ENCODE results near the gene VAMP8. TPM values are rescaled to one million over a fixed set of nuclear protein-coding genes. Genes with fewer than 3 reads are reported as not detected.
"Not testable (repeated sequence)": the region's sequence is repeated elsewhere in the genome, so short reads cannot be mapped to it uniquely, and the experiment has no call there.

Gene VAMP8
- total RNA-seq, 2 experiments from 2014 or later: 98.3 to 106 TPM

- H3K36me3 Mint-ChIP-seq (ENCODE audit: low read depth): peaks cover 12% of the 10 kb centered on the region
- intact Hi-C loops (cut with DNase I, micrococcal nuclease): no loop called here
- ChIA-PET POLR2A (interaction anchor here (0.5 to 3.0 kb wide), 6 partner anchors 15 to 194 kb away, joined by 3 to 15 read pairs (median 4); partner anchors contain the start of genes C2orf68 and SH2D6), CTCF (interaction anchor here (0.5 to 3.6 kb wide), 7 partner anchors 15 to 205 kb away, joined by 3 to 13 read pairs (median 3); partner anchors contain the start of gene C2orf68)
- H3K9me3 Mint-ChIP-seq (ENCODE audit: low read depth): no peaks in the 10 kb centered on the region
- H3K27ac Mint-ChIP-seq: peak overlapping the region; percentile 99
- no peak for DNase-seq
- no peaks in the 10 kb centered on the region for H3K27me3 Mint-ChIP-seq
- H3K4me1 Mint-ChIP-seq: peaks cover 29% of the 10 kb centered on the region
- ATAC-seq: no peak
- H3K4me3 Mint-ChIP-seq: peak overlapping the region; percentile 100
Observed at GRCh38 chr2:85596486-85597143, 19.2 kb downstream of the VAMP8 start.

DNA sequence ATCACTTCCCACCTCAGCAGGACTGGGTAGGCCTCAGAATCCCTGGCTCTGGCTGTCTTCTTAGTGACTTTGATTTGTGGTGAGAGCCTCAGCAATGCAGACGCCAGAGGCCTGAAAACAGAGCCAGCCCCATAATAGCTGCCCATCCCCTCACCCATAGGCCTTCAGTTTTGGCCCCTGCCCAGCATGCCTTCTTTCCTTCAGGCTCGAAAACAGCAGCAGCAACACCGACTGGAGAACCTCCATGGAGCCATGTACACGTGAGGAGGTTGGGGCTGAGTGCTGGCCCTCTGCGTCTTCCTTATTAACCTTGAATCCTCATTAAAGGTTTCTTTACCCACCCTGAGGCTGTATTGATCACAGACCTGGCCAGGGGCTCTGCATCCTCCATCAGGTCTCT, 19.9 kb downstream of the VAMP8 start:
- intact Hi-C loops (cut with DNase I, micrococcal nuclease): no loop called here
- no peaks in the 10 kb centered on the region for H3K9me3 Mint-ChIP-seq (ENCODE audit: low read depth)

GRCh38 chr2:85598594-85599340, 21.4 kb downstream of the VAMP8 start:
- no peaks in the 10 kb centered on the region for H3K9me3 Mint-ChIP-seq (ENCODE audit: low read depth)
- ChIA-PET POLR2A (interaction anchor here (0.6 kb wide), 1 partner anchor 134 kb away, joined by 3 read pairs; no protein-coding TSS in a partner anchor), CTCF (no interaction called here)
- peak overlapping the region; percentile 42 for H3K27ac Mint-ChIP-seq
- DNase-seq (no peak), ATAC-seq (no peak)
- H3K4me3 Mint-ChIP-seq: no peak overlapping the region
- H3K4me1 Mint-ChIP-seq: peaks cover 39% of the 10 kb centered on the region
- intact Hi-C loops (cut with DNase I, micrococcal nuclease): no loop called here
- H3K27me3 Mint-ChIP-seq: no peaks in the 10 kb centered on the region
- H3K36me3 Mint-ChIP-seq (ENCODE audit: low read depth): peaks cover 14% of the 10 kb centered on the region

More for the DNA sequence above, 19.9 kb downstream of the VAMP8 start:
- Mint-ChIP-seq H3K36me3 (ENCODE audit: low read depth) (peaks cover 12% of the 10 kb centered on the region), H3K4me3 (peak overlapping the region; percentile 100), H3K27me3 (no peaks in the 10 kb centered on the region), H3K4me1 (peaks cover 34% of the 10 kb centered on the region), H3K27ac (no peak overlapping the region)
- no peak for DNase-seq
- POLR2A ChIA-PET: interaction anchor here (0.6 to 3.0 kb wide), 3 partner anchors 15 to 52 kb away, joined by 3 to 15 read pairs (median 4); partner anchors contain the start of gene C2orf68
- no peak for ATAC-seq
- CTCF ChIA-PET: interaction anchor here (0.8 to 3.6 kb wide), 3 partner anchors 14 to 52 kb away, joined by 3 to 13 read pairs (median 3); partner anchors contain the start of gene C2orf68

DNA sequence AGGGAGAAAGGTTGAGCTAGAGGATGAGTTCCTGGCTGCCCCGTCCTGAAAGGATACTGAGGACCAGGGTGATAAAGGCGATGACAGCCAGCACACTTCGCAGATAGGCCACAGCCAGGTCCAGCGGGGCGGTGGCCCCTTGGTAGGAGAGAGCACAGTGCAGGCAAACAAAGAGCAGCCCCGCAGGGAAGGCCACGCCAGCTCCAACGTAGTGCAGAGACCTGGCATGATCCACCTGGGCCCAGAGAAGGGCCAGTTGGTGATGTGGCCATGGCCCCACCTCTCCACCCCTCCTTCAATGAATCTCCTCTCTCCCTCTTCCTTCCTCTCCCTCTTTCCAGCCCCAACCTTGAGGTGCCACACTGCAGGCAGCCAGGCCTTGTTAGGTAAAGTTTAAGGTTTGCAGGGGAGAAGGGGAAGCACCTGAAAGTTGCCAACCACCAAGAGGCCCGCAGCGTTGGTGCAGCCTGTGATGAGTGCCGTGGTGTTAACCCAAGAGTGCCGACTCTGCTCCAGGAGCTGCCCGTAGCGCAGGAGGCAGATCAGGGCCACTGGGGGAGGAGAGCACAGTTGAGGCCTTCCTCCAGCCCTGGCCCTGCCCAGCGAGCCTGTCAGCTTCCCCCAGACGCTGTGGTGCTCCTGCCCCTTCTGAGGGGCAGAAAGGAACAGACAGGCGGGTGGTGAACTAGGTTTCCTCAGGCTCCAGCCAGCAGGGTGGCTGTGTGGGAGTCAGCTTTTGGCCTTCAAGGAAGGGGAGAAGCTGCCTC, 22.3 kb downstream of the VAMP8 start:
- ATAC-seq (no peak), DNase-seq (no peak)
- Mint-ChIP-seq H3K9me3 (ENCODE audit: low read depth) (no peaks in the 10 kb centered on the region), H3K36me3 (ENCODE audit: low read depth) (peaks cover 14% of the 10 kb centered on the region), H3K4me1 (peaks cover 38% of the 10 kb centered on the region), H3K4me3 (no peak overlapping the region), H3K27me3 (no peaks in the 10 kb centered on the region), H3K27ac (no peak overlapping the region)
- POLR2A ChIA-PET: interaction anchor here (0.5 to 1.6 kb wide), 3 partner anchors 12 to 134 kb away, joined by 3 to 4 read pairs (median 3); no protein-coding TSS in a partner anchor
- CTCF ChIA-PET: interaction anchor here (0.6 kb wide), 1 partner anchor 17 kb away, joined by 3 read pairs; the partner anchor contains the start of gene USP39
- intact Hi-C loops (cut with DNase I, micrococcal nuclease): no loop called here

- Mint-ChIP-seq H3K36me3 (ENCODE audit: low read depth) (peaks cover 14% of the 10 kb centered on the region), H3K27ac (no peak overlapping the region), H3K27me3 (no peaks in the 10 kb centered on the region), H3K9me3 (ENCODE audit: low read depth) (no peaks in the 10 kb centered on the region), H3K4me1 (peaks cover 40% of the 10 kb centered on the region), H3K4me3 (no peak overlapping the region)
- no peak for ATAC-seq
- DNase-seq: no peak
- intact Hi-C loops (cut with DNase I, micrococcal nuclease): no loop called here
- POLR2A ChIA-PET: interaction anchor here (0.5 to 1.6 kb wide), 2 partner anchors 12 to 17 kb away, joined by 3 to 4 read pairs; no protein-coding TSS in a partner anchor
- CTCF ChIA-PET: no interaction called here
Observed at GRCh38 chr2:85600235-85600575, 22.8 kb downstream of the VAMP8 start.

DNA sequence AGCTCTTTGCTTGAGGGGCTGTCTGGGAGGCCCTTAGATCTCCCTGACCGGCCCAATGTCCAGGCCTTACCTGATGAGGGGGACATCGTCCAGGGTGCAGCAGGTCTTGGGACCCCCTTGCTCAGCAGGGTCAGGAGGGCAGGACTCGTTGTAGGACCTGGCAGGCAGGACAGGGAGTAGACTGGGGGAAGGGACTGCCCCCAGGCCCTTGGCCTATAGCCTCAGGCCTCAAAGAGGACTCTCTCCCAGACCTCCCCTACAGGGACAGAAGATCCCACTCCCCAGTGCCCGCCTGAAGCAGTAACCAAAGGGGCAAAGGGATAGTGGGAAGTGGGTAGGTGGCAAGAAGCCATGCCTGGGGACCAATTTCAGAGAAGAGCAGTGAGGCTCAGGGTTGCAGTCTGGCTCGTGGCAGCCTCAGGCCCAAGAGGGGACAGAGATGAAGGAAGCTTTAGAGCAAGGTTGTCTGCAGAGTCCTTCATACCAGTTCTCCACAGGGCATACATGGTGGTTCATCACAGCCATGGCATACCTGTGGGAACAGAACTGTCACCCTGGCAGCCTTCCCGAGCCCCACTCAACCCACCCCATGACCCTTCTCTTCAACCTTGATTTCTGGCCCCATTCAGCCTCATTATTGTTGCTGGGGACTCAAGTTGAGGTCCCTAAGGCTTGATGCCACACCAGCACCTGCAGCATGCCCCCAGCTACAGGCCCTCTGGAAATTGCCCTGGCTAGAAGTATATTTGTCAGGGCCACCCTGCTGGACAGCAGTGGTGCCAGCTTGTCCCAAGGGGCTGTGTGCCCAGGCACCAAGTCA, 23.8 kb downstream of the VAMP8 start:
- peak overlapping the region; percentile 71 for H3K4me3 Mint-ChIP-seq
- no peaks in the 10 kb centered on the region for H3K27me3 Mint-ChIP-seq
- no peak for ATAC-seq
- intact Hi-C loops (cut with DNase I, micrococcal nuclease): no loop called here
- H3K36me3 Mint-ChIP-seq (ENCODE audit: low read depth): peaks cover 11% of the 10 kb centered on the region
- H3K9me3 Mint-ChIP-seq (ENCODE audit: low read depth): no peaks in the 10 kb centered on the region
- ChIA-PET CTCF (interaction anchor here (0.6 to 1.2 kb wide), 2 partner anchors 24 to 36 kb away, joined by 3 to 4 read pairs; partner anchors contain the start of gene VAMP8), POLR2A (interaction anchor here (1.6 kb wide), 1 partner anchor 13 kb away, joined by 3 read pairs; no protein-coding TSS in a partner anchor)
- no peak for DNase-seq
- H3K27ac Mint-ChIP-seq: peak overlapping the region; percentile 51
- peaks cover 35% of the 10 kb centered on the region for H3K4me1 Mint-ChIP-seq

- ChIA-PET CTCF (interaction anchor here (0.6 to 1.3 kb wide), 3 partner anchors 23 to 36 kb away, joined by 3 to 4 read pairs (median 3); partner anchors contain the start of gene VAMP8), POLR2A (interaction anchor here (1.0 kb wide), 1 partner anchor 62 kb away, joined by 3 read pairs; no protein-coding TSS in a partner anchor)
- ATAC-seq: peak; percentile 5
Observed at GRCh38 chr2:85601771-85602475, 24.5 kb downstream of the VAMP8 start.

GRCh38 chr2:85602476-85603234, 25.3 kb downstream of the VAMP8 start, which contains the start of gene TMEM150A:
Gene TMEM150A (minus strand): TSS chr2:85602698. CDS start chr2:85601948, 750 bp downstream.
- Mint-ChIP-seq H3K36me3 (ENCODE audit: low read depth) (peaks cover 2% of the 10 kb centered on the region), H3K4me1 (peaks cover 27% of the 10 kb centered on the region), H3K27me3 (no peaks in the 10 kb centered on the region), H3K27ac (peak within 1 kb of the TSS; percentile 78), H3K4me3 (peak within 1 kb of the TSS; percentile 90), H3K9me3 (ENCODE audit: low read depth) (no peaks in the 10 kb centered on the region)
- ChIA-PET POLR2A (interaction anchor here (1.0 kb wide), 1 partner anchor 62 kb away, joined by 3 read pairs; no protein-coding TSS in a partner anchor), CTCF (interaction anchor here (0.7 to 1.5 kb wide), 4 partner anchors 20 to 42 kb away, joined by 3 to 4 read pairs (median 3); no protein-coding TSS in a partner anchor)
- DNase-seq (peak; percentile 92), ATAC-seq (peak; percentile 95)
- intact Hi-C loops (cut with DNase I, micrococcal nuclease): loop anchor here (1.0 to 2.0 kb wide), 6 partner anchors 9 to 184 kb away; partner anchors contain the start of genes GGCX (in 2 of the 2), C2orf68 (in 1 of the 2), SH2D6 (in 1 of the 2) and USP39 (in 1 of the 2)

More at GRCh38 chr2:85601771-85602475, 24.5 kb downstream of the VAMP8 start:
- Mint-ChIP-seq H3K27me3 (no peaks in the 10 kb centered on the region), H3K27ac (peak overlapping the region; percentile 51), H3K36me3 (ENCODE audit: low read depth) (peaks cover 8% of the 10 kb centered on the region), H3K4me3 (peak overlapping the region; percentile 71), H3K9me3 (ENCODE audit: low read depth) (no peaks in the 10 kb centered on the region), H3K4me1 (peaks cover 27% of the 10 kb centered on the region)
- DNase-seq: no peak
- intact Hi-C loops (cut with DNase I, micrococcal nuclease): loop anchor here (1.0 to 2.0 kb wide), 5 partner anchors 9 to 184 kb away; partner anchors contain the start of genes GGCX (in 2 of the 2), SH2D6 (in 1 of the 2) and USP39 (in 1 of the 2)

GRCh38 chr2:85604133-85604444, 26.7 kb downstream of the VAMP8 start:
- H3K4me1 Mint-ChIP-seq: peaks cover 29% of the 10 kb centered on the region
- intact Hi-C loops (cut with DNase I, micrococcal nuclease); H3K36me3 Mint-ChIP-seq (ENCODE audit: low read depth); H3K27ac Mint-ChIP-seq; ATAC-seq; H3K4me3 Mint-ChIP-seq; H3K9me3 Mint-ChIP-seq (ENCODE audit: low read depth); H3K27me3 Mint-ChIP-seq; DNase-seq: not testable (repeated sequence)
- ChIA-PET CTCF (interaction anchor here (1.0 to 1.2 kb wide), 3 partner anchors 9 to 166 kb away, joined by 4 to 6 read pairs (median 5); partner anchors contain the start of genes RNF181 and VAMP8), POLR2A (interaction anchor here (0.5 to 2.3 kb wide), 4 partner anchors 9 to 723 kb away, joined by 3 to 7 read pairs (median 4); partner anchors contain the start of gene RNF181)

Data from activated CD4-positive, alpha-beta T cell treated with anti-CD3 and anti-CD28 coated beads for 36 hours (primary cell).